Calu3 (cell line): ENCODE data around the gene ERGIC2. TPM values are rescaled to one million over a fixed set of nuclear protein-coding genes. Genes with fewer than 3 reads are reported as not detected.

Source experiments
- BruUV-seq: library from RNA; stranded (reverse); fragments of 400-500 nt; replicated peaks from 2 replicates; lab custom pipeline; 2021; lab: Mats Ljungman, UMichigan
- CTCF ChIA-PET: fragments of 300-600 bp; sonication (Branson Sonifier 250); formaldehyde crosslinking; loops from one replicate; lab custom pipeline; 2022; ENCODE audit warnings: antibody characterized with exemption; lab: Charles Lee
- DNase-seq: peaks from one replicate; pipeline ENCODE4 v3.0.0; 2022
- H3K27ac Mint-ChIP-seq: one replicate; pipeline ENCODE4 v1.8.0; 2022; ENCODE audit warnings: mixed read lengths; ENCODE audit not compliant: unreplicated experiment
- H3K27me3 Mint-ChIP-seq: one replicate; pipeline ENCODE4 v1.8.0; 2022; ENCODE audit warnings: mixed read lengths; ENCODE audit not compliant: unreplicated experiment
- H3K36me3 Mint-ChIP-seq: one replicate; pipeline ENCODE4 v1.8.0; 2022; ENCODE audit warnings: mild to moderate bottlenecking, moderate library complexity, mixed read lengths; ENCODE audit not compliant: insufficient read depth, unreplicated experiment
- H3K4me1 Mint-ChIP-seq: one replicate; pipeline ENCODE4 v1.8.0; 2022; ENCODE audit warnings: mild to moderate bottlenecking, low read depth, mixed read lengths; ENCODE audit not compliant: unreplicated experiment
- H3K4me3 Mint-ChIP-seq: one replicate; pipeline ENCODE4 v1.8.0; 2022; ENCODE audit warnings: mild to moderate bottlenecking, low read depth, moderate library complexity, mixed read lengths; ENCODE audit not compliant: unreplicated experiment
- H3K9me3 Mint-ChIP-seq: one replicate; pipeline ENCODE4 v1.8.0; 2022; ENCODE audit warnings: low read depth, mixed read lengths; ENCODE audit not compliant: unreplicated experiment
- intact Hi-C: fragments of 100-400 bp; cut with micrococcal nuclease; formaldehyde crosslinking; loops from one replicate; pipeline ENCODE4 v1.10.0; 2022; ENCODE audit not compliant: unreplicated experiment
- total RNA-seq: library from RNA; stranded (reverse); gene quantifications from 2 replicates; pipeline ENCODE4 v1.2.3, GENCODE V29; 2022
- TF ChIP-seq, protein P1 (sequence below): fragments of 200-600 bp; IDR thresholded peaks from one replicate; pipeline ENCODE4 v1.8.0; 2022; ENCODE audit warnings: antibody characterized with exemption; ENCODE audit not compliant: unreplicated experiment

The ERGIC2 gene
- total RNA-seq, 1 experiment from 2014 or later = 112 TPM

DNA sequence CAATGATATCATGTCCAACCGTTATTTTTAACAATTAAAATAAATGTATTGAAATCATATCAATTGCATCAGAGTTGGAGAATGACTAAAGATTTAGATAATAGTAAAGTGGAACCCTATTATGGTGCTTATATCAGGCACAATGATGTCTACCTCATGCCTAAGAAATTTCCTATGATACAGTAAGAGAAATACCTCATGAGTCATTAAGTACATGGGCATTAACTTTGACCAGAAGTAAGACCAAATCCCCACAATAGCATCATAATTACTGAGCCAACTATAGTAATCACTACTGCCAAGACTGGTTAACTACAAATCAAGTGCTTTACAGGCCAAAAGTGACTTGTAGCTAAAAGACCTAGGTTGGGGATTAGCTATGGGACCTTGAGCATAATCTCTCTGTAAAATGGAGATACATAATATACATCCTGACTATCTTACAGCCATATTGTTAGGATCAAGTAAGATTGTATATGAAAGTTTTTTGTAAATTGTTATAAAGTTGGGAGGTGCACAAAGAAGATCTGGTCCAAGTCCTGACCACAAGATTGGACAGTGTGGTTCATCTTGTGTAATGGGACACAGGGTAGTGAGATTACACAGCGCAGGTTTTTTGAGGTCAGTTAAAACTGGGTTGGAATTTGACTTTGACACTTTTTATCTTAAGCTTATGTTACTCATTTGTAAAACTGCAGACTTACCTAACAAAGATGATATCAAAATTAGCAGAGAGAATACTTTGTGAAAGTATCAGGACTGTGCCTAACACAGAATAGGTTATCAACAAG, 60.5 kb downstream of the ERGIC2 start:
- no peak overlapping the region for H3K27ac Mint-ChIP-seq
- no peak for DNase-seq
- H3K36me3 Mint-ChIP-seq = peaks cover 11% of the 10 kb centered on the region
- peaks cover 22% of the 10 kb centered on the region for H3K4me1 Mint-ChIP-seq
- no TSS peak for BruUV-seq
- no peaks in the 10 kb centered on the region for H3K27me3 Mint-ChIP-seq
- TF ChIP-seq, protein P1, sequence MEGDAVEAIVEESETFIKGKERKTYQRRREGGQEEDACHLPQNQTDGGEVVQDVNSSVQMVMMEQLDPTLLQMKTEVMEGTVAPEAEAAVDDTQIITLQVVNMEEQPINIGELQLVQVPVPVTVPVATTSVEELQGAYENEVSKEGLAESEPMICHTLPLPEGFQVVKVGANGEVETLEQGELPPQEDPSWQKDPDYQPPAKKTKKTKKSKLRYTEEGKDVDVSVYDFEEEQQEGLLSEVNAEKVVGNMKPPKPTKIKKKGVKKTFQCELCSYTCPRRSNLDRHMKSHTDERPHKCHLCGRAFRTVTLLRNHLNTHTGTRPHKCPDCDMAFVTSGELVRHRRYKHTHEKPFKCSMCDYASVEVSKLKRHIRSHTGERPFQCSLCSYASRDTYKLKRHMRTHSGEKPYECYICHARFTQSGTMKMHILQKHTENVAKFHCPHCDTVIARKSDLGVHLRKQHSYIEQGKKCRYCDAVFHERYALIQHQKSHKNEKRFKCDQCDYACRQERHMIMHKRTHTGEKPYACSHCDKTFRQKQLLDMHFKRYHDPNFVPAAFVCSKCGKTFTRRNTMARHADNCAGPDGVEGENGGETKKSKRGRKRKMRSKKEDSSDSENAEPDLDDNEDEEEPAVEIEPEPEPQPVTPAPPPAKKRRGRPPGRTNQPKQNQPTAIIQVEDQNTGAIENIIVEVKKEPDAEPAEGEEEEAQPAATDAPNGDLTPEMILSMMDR = no peak
- H3K4me3 Mint-ChIP-seq = no peak overlapping the region
- CTCF ChIA-PET = no interaction called here
- intact Hi-C loops = no loop called here
- peaks cover 6% of the 10 kb centered on the region for H3K9me3 Mint-ChIP-seq

DNA sequence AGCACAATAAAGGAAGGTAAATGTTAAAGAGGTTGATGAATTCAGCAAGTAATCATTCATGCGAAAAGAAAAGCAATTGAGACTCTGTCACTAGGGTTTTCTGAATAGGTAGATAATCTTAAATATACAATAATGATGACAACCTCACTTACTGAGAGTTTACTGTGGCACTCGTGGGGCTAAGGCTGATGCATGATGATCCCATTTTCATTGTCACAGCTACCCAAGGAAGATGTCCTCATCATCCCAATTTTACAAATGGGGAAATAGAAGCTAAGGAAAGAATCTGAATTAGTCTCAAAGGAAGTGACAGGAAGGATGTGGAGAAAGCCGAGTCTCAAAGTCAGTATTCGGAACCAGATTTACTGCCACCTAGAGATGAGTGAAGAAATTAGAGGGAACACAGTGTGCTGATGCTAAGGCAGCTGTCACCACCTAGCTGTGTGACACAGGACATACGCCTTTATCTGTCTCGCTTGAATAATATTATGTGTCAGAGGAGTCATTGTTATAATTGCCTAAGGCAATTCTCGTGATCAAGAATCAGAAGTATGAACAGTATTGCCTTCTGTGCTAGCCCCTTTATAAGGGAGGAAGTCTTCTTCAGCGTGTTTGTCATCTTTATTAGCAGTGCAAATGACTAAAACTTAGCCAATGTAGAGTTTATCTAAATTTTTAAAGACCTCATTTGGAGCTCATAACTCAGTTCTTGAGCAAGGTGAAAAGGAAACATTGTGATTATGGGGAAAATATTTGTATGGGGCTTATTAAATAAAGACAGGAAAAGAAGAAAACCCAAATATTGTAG, 63.2 kb downstream of the ERGIC2 start:
- Mint-ChIP-seq H3K36me3 (peaks cover 7% of the 10 kb centered on the region), H3K27ac (no peak overlapping the region), H3K4me3 (no peak overlapping the region), H3K4me1 (peaks cover 22% of the 10 kb centered on the region), H3K9me3 (no peaks in the 10 kb centered on the region), H3K27me3 (no peaks in the 10 kb centered on the region)
- intact Hi-C loops = loop anchor here (1.0 to 10.0 kb wide), 4 partner anchors 75 to 244 kb away; partner anchors contain the start of gene FAR2
- TF ChIP-seq, protein P1 = peak; percentile 80
- DNase-seq = peak; percentile 37
- CTCF ChIA-PET = interaction anchor here (0.5 to 1.7 kb wide), 8 partner anchors 16 to 294 kb away, joined by 3 to 15 read pairs (median 4); no protein-coding TSS in a partner anchor
- BruUV-seq = no TSS peak

DNA sequence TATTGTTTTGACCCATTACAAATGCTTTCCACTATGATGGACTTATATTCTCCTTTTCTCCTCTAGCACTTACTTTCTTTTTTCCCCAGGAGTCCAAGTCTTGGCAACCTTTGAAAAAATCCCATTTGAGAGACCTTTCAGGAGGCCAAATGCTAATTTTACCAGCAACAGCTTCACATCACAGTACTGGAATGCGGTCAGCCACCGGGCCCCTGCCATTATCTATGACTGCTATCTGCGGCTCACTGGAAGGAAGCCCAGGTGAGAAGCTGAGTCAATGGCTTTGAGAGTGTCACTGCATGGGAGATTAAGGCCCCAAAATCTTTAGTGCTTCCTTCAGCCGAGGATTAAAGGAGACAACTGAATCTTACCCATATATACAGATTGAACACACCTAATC, 64.2 kb downstream of the ERGIC2 start:
- TF ChIP-seq, protein P1 = no peak
- peaks cover 22% of the 10 kb centered on the region for H3K4me1 Mint-ChIP-seq
- H3K27me3 Mint-ChIP-seq = no peaks in the 10 kb centered on the region
- no TSS peak for BruUV-seq
- intact Hi-C loops = loop anchor here (1.0 to 10.0 kb wide), 2 partner anchors 172 to 228 kb away; partner anchors contain the start of gene FAR2
- no peak overlapping the region for H3K27ac Mint-ChIP-seq
- no peaks in the 10 kb centered on the region for H3K9me3 Mint-ChIP-seq
- H3K36me3 Mint-ChIP-seq = peaks cover 6% of the 10 kb centered on the region
- CTCF ChIA-PET = interaction anchor here (1.2 to 1.7 kb wide), 2 partner anchors 217 to 243 kb away, joined by 3 to 14 read pairs; no protein-coding TSS in a partner anchor
- DNase-seq = no peak
- H3K4me3 Mint-ChIP-seq = no peak overlapping the region

DNA sequence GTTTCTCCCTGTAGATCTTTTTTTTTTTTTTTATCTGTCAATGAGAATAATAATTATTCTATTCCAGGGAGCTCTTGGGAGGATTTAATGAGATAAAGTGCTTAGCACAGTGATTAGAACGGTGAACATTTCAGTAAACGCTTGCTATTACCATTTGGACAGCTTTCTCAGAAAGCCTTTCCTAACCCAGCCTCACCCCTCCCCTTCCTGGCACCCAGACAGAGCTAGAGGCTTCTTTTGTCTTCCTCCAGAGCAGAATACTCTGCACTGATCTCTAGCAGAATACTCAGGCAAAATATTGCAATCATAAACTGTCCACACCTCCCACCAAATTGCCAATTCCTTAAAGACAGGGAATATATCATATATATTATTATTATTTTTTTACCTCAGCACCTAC, 66.6 kb downstream of the ERGIC2 start:
- DNase-seq = no peak
- CTCF ChIA-PET = no interaction called here
- Mint-ChIP-seq H3K36me3 (peaks cover 6% of the 10 kb centered on the region), H3K27ac (no peak overlapping the region), H3K27me3 (no peaks in the 10 kb centered on the region), H3K9me3 (no peaks in the 10 kb centered on the region), H3K4me1 (peaks cover 22% of the 10 kb centered on the region), H3K4me3 (no peak overlapping the region)
- BruUV-seq = no TSS peak
- TF ChIP-seq, protein P1 = no peak
- intact Hi-C loops = loop anchor here (10.0 kb wide), 1 partner anchor 170 kb away; the partner anchor contains the start of gene FAR2
